ENCODE measurements around the gene CDYL2. TPM values are rescaled to one million over a fixed set of nuclear protein-coding genes. Genes with fewer than 3 reads are reported as not detected.

Gene CDYL2
- total RNA-seq, 1 donor from 2014 or later = 4.1 TPM

DNA sequence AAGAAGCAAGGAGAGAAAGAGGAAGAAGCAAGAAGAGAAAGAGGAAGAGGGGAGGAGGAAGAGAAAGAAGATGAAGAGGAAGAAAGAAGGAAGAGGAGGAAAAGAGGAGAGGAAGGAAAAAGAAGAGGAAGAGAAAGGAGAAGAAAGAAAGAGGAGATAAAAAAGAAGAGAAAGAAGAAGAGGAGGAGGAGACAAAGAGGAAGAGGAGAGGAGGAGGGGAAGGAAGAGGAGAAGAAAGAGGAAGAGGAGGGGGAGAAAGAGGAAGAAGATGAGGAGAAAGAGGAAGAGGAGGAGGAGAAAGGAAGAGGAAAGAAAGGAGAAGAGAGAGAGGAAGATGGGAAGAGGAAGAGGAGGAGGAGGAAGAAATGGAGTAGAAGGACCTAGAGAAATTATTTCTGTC lies 80.4 kb downstream of the CDYL2 start:
- Mint-ChIP-seq H3K9me3 (ENCODE audit: low read depth) (peaks cover 44% of the 10 kb centered on the region), H3K36me3 (ENCODE audit: low read depth) (no peaks in the 10 kb centered on the region), H3K4me1 (ENCODE audit: low read depth) (no peaks in the 10 kb centered on the region), H3K4me3 (ENCODE audit: unreplicated experiment) (no peak overlapping the region), H3K27ac (ENCODE audit: unreplicated experiment) (no peak overlapping the region), H3K27me3 (ENCODE audit: low read depth) (no peaks in the 10 kb centered on the region)
- TF ChIP-seq CTCF (IDR thresholded peaks at IDR 0.05) = no peak
- no peak for DNase-seq (ENCODE audit: low spot score)

DNA sequence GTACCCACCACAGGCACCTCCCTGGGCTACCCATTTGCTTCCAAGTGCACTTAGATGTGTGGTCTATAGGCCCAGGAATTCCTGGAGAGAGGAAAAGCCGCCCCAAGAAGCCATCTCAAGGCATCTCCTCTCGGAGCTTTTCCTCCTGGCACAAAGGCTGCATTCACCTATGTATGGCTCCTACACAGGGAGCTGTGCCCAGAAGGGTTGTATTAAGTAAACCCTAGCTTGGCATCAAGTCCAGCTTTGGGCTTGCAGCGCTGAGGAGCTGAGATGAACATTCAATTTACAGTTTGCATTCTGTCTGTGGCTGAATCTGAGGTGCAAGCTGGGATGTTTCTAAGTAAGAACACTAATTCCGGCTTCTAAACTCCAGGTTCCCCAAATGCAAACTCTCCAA lies 81.3 kb downstream of the CDYL2 start:
- no peak overlapping the region for H3K27ac Mint-ChIP-seq (ENCODE audit: unreplicated experiment)
- TF ChIP-seq CTCF (IDR thresholded peaks at IDR 0.05) = no peak
- H3K4me3 Mint-ChIP-seq (ENCODE audit: unreplicated experiment) = no peak overlapping the region
- H3K36me3 Mint-ChIP-seq (ENCODE audit: low read depth) = no peaks in the 10 kb centered on the region
- H3K27me3 Mint-ChIP-seq (ENCODE audit: low read depth) = no peaks in the 10 kb centered on the region
- H3K4me1 Mint-ChIP-seq (ENCODE audit: low read depth) = no peaks in the 10 kb centered on the region
- peaks cover 44% of the 10 kb centered on the region for H3K9me3 Mint-ChIP-seq (ENCODE audit: low read depth)
- no peak for DNase-seq (ENCODE audit: low spot score)

- no peak for TF ChIP-seq CTCF (IDR thresholded peaks at IDR 0.05)
- H3K27me3 Mint-ChIP-seq (ENCODE audit: low read depth) = no peaks in the 10 kb centered on the region
- DNase-seq (ENCODE audit: low spot score) = no peak
- no peak overlapping the region for H3K4me3 Mint-ChIP-seq (ENCODE audit: unreplicated experiment)
- no peaks in the 10 kb centered on the region for H3K36me3 Mint-ChIP-seq (ENCODE audit: low read depth)
- peaks cover 39% of the 10 kb centered on the region for H3K9me3 Mint-ChIP-seq (ENCODE audit: low read depth)
- H3K4me1 Mint-ChIP-seq (ENCODE audit: low read depth) = no peaks in the 10 kb centered on the region
- H3K27ac Mint-ChIP-seq (ENCODE audit: unreplicated experiment) = no peak overlapping the region
These were observed 83.5 kb downstream of the CDYL2 start for GRCh38 chr16:80720804-80721371.

DNA sequence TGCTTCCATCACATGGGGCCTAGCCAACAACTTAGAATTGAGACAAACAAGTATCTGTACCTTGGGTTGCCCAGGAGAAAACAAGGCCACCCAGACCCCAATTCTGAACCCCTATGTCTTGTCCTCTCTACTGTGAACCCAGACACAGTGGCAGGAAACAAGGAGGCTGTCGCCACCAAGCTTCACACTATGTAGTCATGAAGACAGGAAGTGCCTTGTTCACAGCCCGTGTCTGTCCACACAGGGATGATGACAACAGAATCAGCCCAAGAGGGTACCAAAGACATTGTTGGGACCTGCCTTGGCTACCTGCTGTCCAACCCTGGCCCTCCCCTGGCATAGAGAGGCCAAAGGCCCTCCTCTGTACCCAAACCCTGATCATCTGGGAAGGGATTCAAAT lies 84.8 kb downstream of the CDYL2 start:
- no peaks in the 10 kb centered on the region for H3K27me3 Mint-ChIP-seq (ENCODE audit: low read depth)

GRCh38 chr16:80718480-80719220 lies 85.7 kb downstream of the CDYL2 start:
- Mint-ChIP-seq H3K4me1 (ENCODE audit: low read depth) (no peaks in the 10 kb centered on the region), H3K4me3 (ENCODE audit: unreplicated experiment) (no peak overlapping the region), H3K36me3 (ENCODE audit: low read depth) (no peaks in the 10 kb centered on the region), H3K27ac (ENCODE audit: unreplicated experiment) (no peak overlapping the region), H3K9me3 (ENCODE audit: low read depth) (peaks cover 20% of the 10 kb centered on the region), H3K27me3 (ENCODE audit: low read depth) (no peaks in the 10 kb centered on the region)
- TF ChIP-seq CTCF (IDR thresholded peaks at IDR 0.05) = no peak
- no peak for DNase-seq (ENCODE audit: low spot score)

More for the DNA sequence above, 84.8 kb downstream of the CDYL2 start:
- Mint-ChIP-seq H3K9me3 (ENCODE audit: low read depth) (peaks cover 27% of the 10 kb centered on the region), H3K36me3 (ENCODE audit: low read depth) (no peaks in the 10 kb centered on the region), H3K27ac (ENCODE audit: unreplicated experiment) (no peak overlapping the region), H3K4me3 (ENCODE audit: unreplicated experiment) (no peak overlapping the region), H3K4me1 (ENCODE audit: low read depth) (no peaks in the 10 kb centered on the region)
- DNase-seq (ENCODE audit: low spot score) = no peak
- TF ChIP-seq CTCF (IDR thresholded peaks at IDR 0.05) = no peak

All from chondrocyte (in vitro differentiated cells).